Fibroblast of lung (primary cell): ENCODE measurements around the gene GEN1. TPM values are rescaled to one million over a fixed set of nuclear protein-coding genes. Genes with fewer than 3 reads are reported as not detected.

Experiments used
- DNase-seq, 2 donors: peaks; one replicate each; pipeline versions ENCODE4 v3.0.0 to v3.0.0-alpha.2; 2010; ENCODE audit warnings: low read depth in 2 of 2
- H2AFZ ChIP-seq: 2 replicates; pipeline ENCODE4 v1.5.1; 2012; ENCODE audit warnings: low read length, control low read depth, inconsistent platforms
- H3K27ac ChIP-seq: 2 replicates; pipeline ENCODE4 v1.5.1; 2011; ENCODE audit warnings: low read length, control low read depth; ENCODE audit not compliant: insufficient read depth
- H3K27me3 ChIP-seq: 2 replicates; pipeline ENCODE4 v1.5.1; 2011; ENCODE audit warnings: mild to moderate bottlenecking, low read length; ENCODE audit not compliant: control insufficient read depth, insufficient read depth
- H3K36me3 ChIP-seq: 2 replicates; pipeline ENCODE4 v1.5.1; 2011; ENCODE audit warnings: low read length; ENCODE audit not compliant: control insufficient read depth, insufficient read depth
- H3K4me1 ChIP-seq: 2 replicates; pipeline ENCODE4 v1.5.1; 2011; ENCODE audit warnings: low read length; ENCODE audit not compliant: control insufficient read depth, insufficient read depth; ENCODE audit errors: extremely low read depth
- H3K4me2 ChIP-seq: 2 replicates; pipeline ENCODE4 v1.5.1; 2011; ENCODE audit warnings: low read length, control low read depth; ENCODE audit not compliant: insufficient read depth; ENCODE audit errors: extremely low read depth
- H3K4me3 ChIP-seq, 4 experiments: fragments of 200-600 bp in 1 of 4; sonication (generic) in 1 of 4; replicated peaks in 1 of 4; 2 replicates each; pipeline ENCODE4 v1.5.1; 2011 to 2016; ENCODE audit warnings: low read length in 4 of 4, low read depth in 3 of 4, mild to moderate bottlenecking in 3 of 4, control low read depth in 2 of 4, inconsistent platforms in 1 of 4, mixed read lengths in 1 of 4; ENCODE audit not compliant: insufficient read depth in 1 of 4; ENCODE audit errors: control extremely low read depth in 1 of 4
- H3K79me2 ChIP-seq: 2 replicates; pipeline ENCODE4 v1.5.1; 2012; ENCODE audit warnings: mild to moderate bottlenecking, low read length, inconsistent platforms; ENCODE audit not compliant: control insufficient read depth, insufficient read depth
- H3K9ac ChIP-seq: 2 replicates; pipeline ENCODE4 v1.5.1; 2011; ENCODE audit warnings: mild to moderate bottlenecking, low read length, control low read depth; ENCODE audit not compliant: insufficient read depth
- H3K9me3 ChIP-seq: 2 replicates; pipeline ENCODE4 v1.5.1; 2012; ENCODE audit warnings: low read depth, low read length; ENCODE audit not compliant: control insufficient read depth, insufficient read depth
- H4K20me1 ChIP-seq: 2 replicates; pipeline ENCODE4 v1.5.1; 2011; ENCODE audit warnings: low read length; ENCODE audit not compliant: control insufficient read depth, insufficient read depth; ENCODE audit errors: extremely low read depth
- EZH2 ChIP-seq: IDR thresholded peaks from 2 replicates; pipeline ENCODE4 v1.5.1; 2012; ENCODE audit warnings: low read length, control low read depth, mild to moderate bottlenecking; ENCODE audit errors: missing control alignments
- polyA plus RNA-seq, 2 donors: library from polyadenylated mRNA; depleted of rRNA in 1 of 2; stranded (reverse) in 1 of 2; unstranded in 1 of 2; fragments of >200 nt; gene quantifications; 2 replicates each; pipeline ENCODE4 v1.2.1, GENCODE V29; 2011 to 2012; ENCODE audit warnings: missing spikeins in 1 of 2
- total RNA-seq: library from RNA; depleted of rRNA; stranded (reverse); fragments of >200 nt; gene quantifications from 2 replicates; pipeline ENCODE4 v1.2.1, GENCODE V29; 2014
- TF ChIP-seq, protein P1 (sequence below), 2 donors: IDR thresholded peaks in 1 of 2; conservative IDR thresholded peaks in 1 of 2; 1 replicate in 1 of 2; 2 replicates in 1 of 2; pipeline ENCODE4 v1.5.1; 2011 to 2012; ENCODE audit warnings: low read length in 2 of 2, control low read depth in 1 of 2, inconsistent platforms in 1 of 2, low read depth in 1 of 2, mild to moderate bottlenecking in 1 of 2

GEN1 gene
- total and polyA plus RNA-seq, 2 donors (not counting 1 experiment from before 2014, with no cell fraction given), result 5.0 to 5.6 TPM

DNA sequence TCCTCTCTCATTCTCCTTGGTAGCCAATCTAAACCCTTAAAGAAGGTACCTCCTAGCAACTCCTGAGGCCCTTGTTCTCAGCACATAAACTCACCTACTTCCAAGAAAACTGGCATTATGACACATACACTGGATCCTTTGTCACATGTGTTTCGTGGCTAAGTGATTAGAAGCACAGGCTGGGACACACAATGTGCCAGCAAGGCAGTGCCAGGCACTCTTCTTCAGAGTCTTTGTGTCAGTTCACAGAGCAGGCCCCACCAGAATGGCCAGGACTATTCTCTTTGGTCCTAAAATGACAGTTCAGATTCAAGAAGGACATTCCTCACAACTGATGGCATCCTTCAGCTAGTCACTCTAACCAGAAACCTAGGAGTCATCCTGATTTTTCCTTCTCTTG lies 40.6 kb upstream of the GEN1 start:
- Histone ChIP-seq H2AFZ (no peak overlapping the region), H3K9ac (no peak overlapping the region), H3K4me1 (no peaks in the 10 kb centered on the region), H3K27me3 (no peaks in the 10 kb centered on the region), H3K4me2 (no peak overlapping the region), H3K27ac (no peak overlapping the region), H3K4me3 (no peak overlapping the region), H3K9me3 (no peaks in the 10 kb centered on the region), H3K36me3 (peaks cover 3% of the 10 kb centered on the region), H3K79me2 (no peaks in the 10 kb centered on the region), H4K20me1 (no peaks in the 10 kb centered on the region)
- DNase-seq, result no peak
- TF ChIP-seq, protein P1, sequence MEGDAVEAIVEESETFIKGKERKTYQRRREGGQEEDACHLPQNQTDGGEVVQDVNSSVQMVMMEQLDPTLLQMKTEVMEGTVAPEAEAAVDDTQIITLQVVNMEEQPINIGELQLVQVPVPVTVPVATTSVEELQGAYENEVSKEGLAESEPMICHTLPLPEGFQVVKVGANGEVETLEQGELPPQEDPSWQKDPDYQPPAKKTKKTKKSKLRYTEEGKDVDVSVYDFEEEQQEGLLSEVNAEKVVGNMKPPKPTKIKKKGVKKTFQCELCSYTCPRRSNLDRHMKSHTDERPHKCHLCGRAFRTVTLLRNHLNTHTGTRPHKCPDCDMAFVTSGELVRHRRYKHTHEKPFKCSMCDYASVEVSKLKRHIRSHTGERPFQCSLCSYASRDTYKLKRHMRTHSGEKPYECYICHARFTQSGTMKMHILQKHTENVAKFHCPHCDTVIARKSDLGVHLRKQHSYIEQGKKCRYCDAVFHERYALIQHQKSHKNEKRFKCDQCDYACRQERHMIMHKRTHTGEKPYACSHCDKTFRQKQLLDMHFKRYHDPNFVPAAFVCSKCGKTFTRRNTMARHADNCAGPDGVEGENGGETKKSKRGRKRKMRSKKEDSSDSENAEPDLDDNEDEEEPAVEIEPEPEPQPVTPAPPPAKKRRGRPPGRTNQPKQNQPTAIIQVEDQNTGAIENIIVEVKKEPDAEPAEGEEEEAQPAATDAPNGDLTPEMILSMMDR (conservative IDR thresholded peaks at IDR 0.05 in 1 of 2, IDR thresholded peaks at IDR 0.05 in 1 of 2; ENCODE audit: low read depth in 1 of 2, low read length in 2 of 2), result no peak
- no peak for TF ChIP-seq EZH2

- Histone ChIP-seq H3K4me2 (no peak overlapping the region), H3K9me3 (no peaks in the 10 kb centered on the region), H2AFZ (no peak overlapping the region), H3K36me3 (peaks cover 6% of the 10 kb centered on the region), H3K9ac (no peak overlapping the region), H3K4me3 (no peak overlapping the region), H4K20me1 (no peaks in the 10 kb centered on the region), H3K4me1 (no peaks in the 10 kb centered on the region), H3K27ac (no peak overlapping the region), H3K79me2 (no peaks in the 10 kb centered on the region), H3K27me3 (no peaks in the 10 kb centered on the region)
- no peak for TF ChIP-seq EZH2
- TF ChIP-seq, protein P1 (conservative IDR thresholded peaks at IDR 0.05 in 1 of 2, IDR thresholded peaks at IDR 0.05 in 1 of 2; ENCODE audit: low read depth in 1 of 2, low read length in 2 of 2), result no peak
- DNase-seq, result no peak
Observed at GRCh38 chr2:17717666-17718065, 36.3 kb upstream of the GEN1 start.

GRCh38 chr2:17718689-17719088 lies 35.2 kb upstream of the GEN1 start:
- H3K79me2 ChIP-seq, result no peaks in the 10 kb centered on the region
- H3K27ac ChIP-seq, result no peak overlapping the region
- H3K4me1 ChIP-seq, result no peaks in the 10 kb centered on the region
- no peak for DNase-seq
- no peak overlapping the region for H3K9ac ChIP-seq
- H4K20me1 ChIP-seq, result no peaks in the 10 kb centered on the region
- H3K4me3 ChIP-seq, result no peak overlapping the region
- no peak overlapping the region for H2AFZ ChIP-seq
- no peak for TF ChIP-seq EZH2
- TF ChIP-seq, protein P1 (conservative IDR thresholded peaks at IDR 0.05 in 1 of 2, IDR thresholded peaks at IDR 0.05 in 1 of 2; ENCODE audit: low read depth in 1 of 2, low read length in 2 of 2), result no peak
- H3K27me3 ChIP-seq, result no peaks in the 10 kb centered on the region
- H3K36me3 ChIP-seq, result peaks cover 9% of the 10 kb centered on the region
- H3K4me2 ChIP-seq, result no peak overlapping the region
- H3K9me3 ChIP-seq, result no peaks in the 10 kb centered on the region
